Activated CD4-positive, alpha-beta T cell treated with anti-CD3 and anti-CD28 coated beads, Interleukin-2, Interleukin-6, amounts not matched to agents 100 ng/mL and 50 ng/mL, durations not matched to agents 16 hours and 8 hours (primary cell): ENCODE results near the gene GBGT1.
"Not testable (repeated sequence)": the region's sequence is repeated elsewhere in the genome, so short reads cannot be mapped to it uniquely, and the experiment has no call there.

ENCODE experiments used
- DNase-seq: peaks from one replicate; pipeline ENCODE4 v3.0.0-alpha.2; 2020

GBGT1 gene

DNA sequence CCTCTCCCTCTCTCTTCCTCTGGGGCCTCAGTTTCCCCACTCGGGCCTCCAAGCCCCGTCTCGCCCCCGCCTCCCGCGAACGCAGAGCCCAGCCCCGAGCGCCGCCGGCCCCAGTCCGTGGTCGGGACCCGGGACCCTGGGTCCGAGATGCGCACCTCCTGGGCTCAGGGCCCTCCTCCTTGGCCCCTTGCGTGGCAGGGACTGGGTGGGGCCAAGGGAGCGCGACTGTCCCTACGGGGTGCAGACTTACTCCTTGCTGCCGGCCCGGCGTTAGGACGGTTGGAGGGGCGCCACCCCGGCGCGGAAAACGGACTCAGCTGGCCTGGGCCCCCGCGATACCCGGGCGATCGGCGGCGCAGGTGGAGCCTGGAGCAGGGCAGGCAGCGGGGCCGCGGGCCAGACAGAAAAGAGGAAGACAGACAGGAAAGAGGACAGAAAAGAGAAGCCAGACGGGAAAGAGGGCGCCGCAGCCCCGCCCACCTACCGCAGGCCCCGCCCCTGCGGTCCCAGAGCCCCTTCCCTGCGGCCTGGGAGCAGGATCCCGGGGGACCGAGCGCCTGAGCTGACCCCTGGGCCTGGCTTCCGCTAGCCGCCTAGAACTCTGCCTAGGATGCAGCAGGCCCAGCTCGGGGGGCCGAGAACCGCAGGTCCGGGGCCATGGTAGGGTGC is at the start of gene GBGT1:
GBGT1 (minus strand) TSS at position 411 of the 669 bp plus-strand sequence. CDS start 1,502 bp downstream, outside the sequence.
- DNase-seq: peak; percentile 35

DNA sequence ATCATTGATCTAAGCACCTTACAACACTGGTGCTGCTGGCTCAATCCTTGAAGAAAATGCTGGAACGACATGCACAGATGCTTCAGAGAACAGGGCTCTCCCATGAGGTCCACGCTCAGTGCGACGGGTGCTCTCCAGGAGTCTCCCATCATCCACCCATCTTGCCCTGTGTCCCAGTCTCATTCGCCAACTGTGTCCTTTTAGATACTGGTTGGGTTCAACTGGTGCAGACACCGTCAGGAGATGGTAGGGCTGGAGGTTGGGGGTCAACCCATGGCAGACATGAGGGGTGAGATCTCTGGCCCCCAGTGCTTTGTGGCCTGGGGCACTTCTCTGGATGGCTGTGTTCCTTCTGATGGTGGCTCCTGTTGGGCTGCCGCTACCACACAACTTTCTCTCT is 46.9 kb upstream of the GBGT1 start:
- no peak for DNase-seq

DNA sequence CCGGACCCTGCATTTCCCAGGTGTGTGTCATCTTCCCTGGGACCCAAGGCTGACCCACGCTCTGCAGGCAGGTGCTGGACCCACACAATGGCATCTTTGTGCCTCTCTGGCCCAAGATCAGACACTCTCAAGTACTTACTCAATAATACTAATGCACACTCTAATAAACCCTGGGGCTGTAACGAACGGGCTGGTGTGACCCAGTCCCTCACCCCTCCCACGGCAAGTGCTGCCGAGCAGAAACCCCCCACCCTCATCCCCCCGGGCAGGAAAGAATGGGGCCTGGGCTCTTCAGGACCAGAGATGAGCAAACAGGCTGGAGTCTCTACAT is 46.5 kb upstream of the GBGT1 start:
- DNase-seq: no peak

DNA sequence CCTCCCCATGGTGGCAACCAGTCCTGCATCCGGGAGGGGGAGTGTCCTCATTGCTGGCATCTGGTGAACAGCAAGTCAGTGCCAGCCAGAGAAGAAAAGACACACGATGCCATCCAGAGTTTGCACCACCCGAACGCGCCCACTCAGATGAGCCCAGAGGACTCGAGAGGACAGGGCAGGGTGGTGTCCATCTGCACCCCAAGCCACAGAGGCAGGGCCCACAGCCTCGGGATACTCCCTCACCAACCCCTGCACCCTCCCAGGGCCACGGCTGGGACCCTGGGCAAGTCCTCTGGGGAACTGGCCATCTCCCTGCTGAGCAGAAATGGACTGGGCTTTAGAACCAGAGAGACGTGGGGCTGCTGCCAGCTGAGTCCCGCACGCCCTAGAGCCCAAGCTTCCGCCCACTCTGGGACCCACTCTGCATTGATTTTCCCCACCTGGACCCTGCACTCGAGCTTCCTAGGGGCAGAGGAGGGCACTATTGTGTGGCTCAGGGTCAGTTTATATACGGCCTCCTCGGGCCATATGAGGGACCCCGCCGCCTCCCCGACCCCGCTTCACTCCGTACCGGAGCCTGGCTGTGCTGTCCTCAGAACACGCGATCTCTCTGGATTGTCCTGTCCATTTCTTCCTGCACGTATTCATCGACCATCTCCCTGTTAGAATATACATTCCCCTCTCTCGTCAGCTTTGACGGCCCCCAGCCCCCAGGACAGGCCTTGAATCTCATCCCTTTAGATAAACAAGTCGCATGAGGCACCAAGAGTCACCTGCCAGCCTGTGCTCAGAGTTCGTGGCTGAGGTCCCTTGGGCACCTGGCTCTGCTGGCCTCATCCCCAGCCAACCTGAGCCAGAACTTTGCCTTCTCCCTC is 45.9 kb upstream of the GBGT1 start:
- not testable (repeated sequence) for DNase-seq

DNA sequence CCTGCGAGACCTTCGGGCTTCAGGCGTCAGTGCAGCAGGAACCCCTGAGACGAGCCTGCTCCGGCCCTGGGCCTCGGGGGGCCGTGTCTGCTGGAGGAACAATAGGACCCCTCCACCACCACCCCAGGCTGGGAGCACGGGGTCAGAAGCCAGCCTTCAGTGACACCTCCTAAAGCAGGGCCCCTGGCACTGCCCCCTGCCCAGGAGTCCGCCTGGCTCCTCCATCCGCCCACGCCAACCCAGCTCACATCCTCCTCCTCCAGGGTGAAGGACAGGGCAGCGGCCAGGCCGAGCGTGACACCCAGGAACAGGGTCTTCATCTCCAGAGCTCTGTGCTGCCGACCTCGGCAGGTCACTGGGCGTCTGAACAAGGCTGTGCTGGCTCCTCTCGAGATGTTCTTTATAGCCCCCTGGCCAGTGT is 45.2 kb upstream of the GBGT1 start, which contains the start of gene OBP2B:
OBP2B (minus strand) TSS at position 371 of the 421 bp plus-strand sequence; CDS start at position 320, 51 bp downstream.
- not testable (repeated sequence) for DNase-seq

DNA sequence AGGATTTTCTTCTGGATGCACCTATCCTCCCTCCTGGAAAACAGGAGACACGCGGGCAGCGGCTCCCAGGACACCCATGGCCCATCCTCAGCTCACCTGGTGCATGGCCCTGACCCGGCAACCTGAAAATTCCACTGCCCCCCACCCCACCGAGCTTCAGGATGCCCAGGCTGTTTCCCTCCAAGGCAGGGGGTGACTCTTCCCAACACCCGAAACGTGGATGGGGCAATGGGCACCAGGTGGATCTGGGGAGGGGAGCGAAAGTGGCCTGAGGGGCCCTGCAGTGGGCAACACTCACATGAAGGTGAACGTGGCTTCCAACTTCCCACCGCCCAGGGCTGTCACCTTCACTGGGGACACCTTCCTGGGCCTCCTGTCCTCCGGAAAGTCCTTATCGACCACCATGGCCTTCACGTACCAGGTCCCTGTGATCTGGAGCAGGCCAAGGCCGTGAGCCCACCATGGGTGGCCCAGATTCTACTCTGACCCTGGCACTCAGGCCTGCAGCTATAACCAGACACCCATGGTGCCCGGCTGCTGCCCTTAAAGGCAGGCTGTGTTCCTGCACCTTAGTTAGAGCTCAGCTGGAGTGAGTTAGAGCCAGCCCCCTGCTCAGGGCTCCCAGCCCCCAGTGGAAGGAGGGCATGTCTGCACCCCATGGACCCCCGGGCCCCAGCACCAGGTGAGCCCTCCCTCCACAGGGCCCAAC is 44.6 kb upstream of the GBGT1 start:
- DNase-seq: not testable (repeated sequence)

DNA sequence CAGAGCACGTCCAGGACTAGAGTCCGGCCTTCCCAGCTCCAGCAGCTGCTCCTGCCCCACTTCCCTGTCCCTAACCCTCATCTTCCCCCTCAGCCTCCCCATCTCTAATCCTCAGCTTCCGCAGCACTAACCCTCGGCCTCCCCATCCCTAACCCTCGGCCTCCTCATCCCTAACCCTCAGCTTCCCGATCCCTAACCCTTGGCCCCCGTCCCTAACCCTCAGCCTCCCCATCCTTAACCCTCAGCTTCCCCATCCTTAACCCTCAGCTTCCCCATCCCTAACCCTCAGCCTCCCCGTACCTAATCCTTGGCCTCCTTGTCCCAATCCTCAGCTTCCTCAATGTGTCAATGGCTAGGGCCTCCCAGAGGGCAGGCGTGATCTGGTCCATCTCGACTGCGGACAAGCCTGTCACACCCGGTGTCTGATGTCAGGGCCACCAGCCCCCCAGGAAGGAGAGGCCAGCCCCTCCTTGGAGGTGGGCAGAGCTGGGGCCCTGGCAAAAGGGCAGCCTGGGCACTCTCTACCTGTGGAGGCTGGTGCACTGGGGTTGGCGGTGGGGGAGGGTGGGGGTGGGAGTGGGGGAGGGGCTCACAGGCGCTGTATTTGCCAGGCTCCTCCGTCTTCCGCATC is 43.9 kb upstream of the GBGT1 start:
- DNase-seq: no peak

DNA sequence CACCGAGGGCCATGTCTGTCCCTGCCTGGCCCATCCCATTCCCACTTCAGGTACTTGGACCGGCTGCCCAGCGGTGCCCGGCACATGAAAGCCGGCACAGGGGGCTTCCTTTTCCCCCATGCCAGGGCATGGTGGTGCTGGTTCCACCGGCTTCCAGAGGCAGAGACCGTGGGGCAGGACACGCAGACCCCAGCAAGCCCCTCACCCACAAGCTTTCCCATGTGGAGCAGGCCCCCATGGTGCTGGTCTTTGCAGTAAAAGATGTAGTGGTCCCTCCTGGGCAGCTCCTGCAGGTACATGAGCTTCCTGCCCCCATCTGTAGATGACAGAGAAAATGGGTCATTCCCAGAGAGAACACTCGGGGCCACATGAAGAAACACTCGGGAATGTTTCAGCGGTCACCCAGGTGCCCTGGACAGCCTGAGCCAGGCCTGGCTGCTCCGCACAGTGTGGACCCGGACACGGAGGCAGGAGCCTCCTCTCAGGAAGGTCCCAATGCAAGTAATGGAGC is 43.4 kb upstream of the GBGT1 start:
- DNase-seq: no peak

DNA sequence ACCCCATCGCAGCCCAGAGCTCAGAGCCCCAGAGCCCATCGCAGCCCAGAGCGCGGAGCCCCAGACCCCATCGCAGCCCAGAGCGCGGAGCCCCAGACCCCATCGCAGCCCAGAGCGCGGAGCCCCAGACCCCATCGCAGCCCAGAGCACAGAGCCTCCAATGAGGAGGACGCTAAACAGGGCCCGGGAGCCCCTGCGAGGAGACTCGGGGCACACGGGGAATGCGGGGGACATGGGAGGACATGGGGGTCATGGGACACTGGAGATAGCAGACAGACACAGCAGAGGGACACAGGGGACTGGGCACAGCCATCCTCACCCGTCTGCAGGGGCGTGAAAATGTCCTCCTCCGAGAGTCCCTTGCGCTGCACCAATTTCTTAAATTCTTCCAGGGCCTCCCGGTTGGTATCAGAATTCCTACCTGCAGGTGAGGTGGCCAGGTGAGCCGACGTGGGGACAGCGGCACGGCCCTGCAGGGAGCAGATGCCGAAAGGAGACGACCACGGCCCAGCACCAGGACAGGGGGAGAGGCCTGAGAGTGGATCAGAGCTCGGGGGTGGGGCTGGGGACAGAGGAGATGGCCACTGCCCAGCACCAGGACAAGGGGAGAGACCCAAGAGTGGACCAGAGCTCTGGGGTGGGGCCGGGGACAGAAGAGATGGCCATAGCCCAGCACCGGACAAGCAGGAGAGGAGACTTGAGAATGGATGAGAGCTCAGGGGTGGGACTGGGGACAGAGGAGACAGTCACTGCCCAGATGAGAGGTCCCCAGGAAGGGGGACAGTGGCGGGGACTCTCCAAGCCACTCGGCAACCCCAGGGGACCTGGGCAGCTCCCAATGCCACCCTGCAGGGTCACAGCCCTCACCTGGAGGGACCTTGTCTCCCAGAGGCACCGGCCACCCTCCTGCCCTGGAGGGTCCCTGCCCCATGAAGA is 42.5 kb upstream of the GBGT1 start:
- DNase-seq: no peak

DNA sequence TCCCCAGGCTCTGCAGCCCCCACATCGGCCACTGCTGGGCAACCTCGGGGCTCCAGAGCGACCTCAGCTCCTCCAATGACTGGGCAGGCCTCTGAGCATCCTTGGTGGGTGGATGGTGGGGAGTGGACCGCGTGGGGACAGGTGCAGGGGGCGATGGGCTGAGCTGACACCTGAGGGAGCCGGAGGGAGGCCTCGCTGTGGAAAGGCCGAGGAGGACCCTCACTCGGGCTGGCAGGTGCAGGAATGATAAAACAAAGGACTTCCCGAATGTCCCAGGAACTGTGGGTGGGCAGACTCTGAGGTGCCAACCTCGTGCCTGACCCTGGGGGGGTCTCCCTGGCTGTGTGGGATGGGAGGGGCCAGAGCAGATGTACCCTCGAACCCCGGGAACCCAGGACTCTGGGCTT is 41.8 kb upstream of the GBGT1 start:
- not testable (repeated sequence) for DNase-seq

DNA sequence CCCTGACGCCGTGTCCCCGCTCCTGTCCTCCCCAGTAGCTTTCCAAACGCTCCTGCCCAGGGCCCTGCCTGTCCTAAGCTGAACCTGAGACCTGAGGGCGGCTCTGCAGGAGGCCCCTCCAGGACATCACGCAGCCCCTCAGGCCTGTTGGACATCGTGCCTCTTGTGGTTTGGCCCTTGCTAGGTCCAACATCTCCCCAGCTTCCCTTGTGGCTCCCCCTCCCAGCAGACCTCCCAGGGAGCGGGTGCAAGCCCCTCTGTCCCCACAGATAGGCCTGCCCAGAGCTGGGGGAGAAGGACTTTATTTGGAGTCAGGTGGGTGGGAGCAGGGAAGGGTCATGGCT is 41.3 kb upstream of the GBGT1 start:
- DNase-seq: no peak

DNA sequence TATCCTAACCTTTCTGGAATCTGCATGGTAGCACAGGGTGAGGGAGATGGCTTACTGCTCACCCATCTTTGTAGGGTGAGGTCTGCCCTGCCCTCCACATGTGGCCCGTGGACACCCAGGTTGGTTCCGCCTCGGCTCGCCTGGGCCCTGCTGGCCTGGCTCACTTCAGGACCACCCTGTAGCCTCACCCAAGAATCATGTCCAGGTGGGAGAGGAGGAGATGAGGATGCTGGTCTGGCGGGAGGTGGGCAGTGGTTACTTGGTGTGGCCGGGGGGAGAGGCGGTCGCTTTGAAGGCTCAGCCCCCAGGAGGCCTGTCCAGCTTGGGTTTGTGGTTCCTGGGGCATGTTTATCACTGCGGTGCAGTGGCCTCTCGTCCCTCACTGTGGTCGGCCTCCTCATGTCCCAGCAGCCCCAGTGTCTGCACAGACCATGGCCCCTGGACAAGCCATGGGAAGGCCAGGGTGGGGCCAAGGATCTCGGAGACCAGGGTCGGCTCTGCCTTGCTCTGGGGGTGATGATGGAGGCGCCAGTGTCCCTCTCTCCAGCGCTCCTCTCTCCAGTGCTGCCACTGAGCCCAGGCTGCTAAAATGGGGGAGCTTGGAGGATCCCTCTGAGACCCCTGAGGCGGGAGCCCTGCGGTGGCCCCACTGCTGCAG is 40.8 kb upstream of the GBGT1 start:
- DNase-seq: no peak

DNA sequence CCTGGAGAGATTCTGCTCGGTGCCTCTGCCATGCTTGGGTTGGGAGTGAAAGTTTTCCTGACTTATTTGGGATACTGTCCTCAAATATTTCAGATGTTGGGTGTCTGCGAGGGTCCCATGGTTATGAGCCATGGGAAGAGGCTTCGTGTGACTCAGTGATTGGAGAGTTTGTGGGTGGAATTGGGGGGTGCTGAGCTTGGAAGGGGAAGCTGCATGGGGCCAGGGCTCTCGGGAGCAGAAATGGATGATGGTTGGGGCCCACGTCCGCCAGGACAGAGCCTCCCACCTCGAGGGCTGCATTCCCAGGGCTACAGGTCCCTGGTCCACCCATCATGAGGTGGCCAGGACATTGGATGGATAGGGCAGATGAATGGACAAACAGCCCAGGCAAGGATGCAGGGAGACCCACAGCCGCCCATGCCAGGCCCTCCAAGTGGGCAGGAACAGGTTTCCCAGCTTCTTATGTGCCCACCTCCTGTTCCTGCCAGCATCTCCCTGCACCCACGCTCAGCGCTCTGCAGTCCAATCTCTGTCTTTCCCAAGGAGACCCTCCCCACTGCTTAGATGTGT is 39.9 kb upstream of the GBGT1 start:
- DNase-seq: no peak

DNA sequence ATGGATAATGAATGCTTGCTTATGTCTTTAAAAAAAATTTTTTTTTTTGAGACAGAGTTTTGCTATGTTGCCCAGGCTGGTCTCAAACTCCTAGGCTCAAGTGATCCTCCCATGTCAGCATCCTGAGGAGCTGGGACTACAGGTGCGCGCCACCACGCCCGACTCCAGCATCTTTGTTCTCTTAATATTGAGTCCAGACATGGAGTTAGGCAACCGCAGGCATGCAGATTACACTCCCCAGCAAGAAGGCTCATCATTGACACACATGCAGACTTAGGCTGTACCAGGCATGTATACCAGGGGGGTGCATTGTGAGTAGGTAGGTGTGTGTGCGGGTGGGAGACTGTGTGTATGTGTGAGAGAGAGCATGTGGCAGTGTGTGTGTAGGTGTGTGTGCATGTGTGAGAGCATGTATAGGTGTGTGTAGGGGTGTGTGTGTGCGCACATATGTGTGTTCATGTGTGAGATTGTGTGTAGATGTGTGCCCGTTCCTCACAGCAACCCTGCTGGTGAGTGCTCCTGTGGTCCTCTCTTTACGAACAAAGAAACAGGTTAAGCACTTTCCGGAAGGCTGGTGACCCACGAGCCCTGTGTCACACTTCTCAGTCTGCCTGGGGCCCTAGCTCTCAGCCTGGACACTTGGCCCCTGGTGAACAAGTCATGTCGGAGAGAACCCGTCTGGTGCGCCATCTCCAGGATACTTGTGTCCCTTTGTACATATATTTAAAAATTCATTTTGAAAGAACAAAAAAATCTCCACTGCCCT is 39.2 kb upstream of the GBGT1 start:
- DNase-seq: no peak

DNA sequence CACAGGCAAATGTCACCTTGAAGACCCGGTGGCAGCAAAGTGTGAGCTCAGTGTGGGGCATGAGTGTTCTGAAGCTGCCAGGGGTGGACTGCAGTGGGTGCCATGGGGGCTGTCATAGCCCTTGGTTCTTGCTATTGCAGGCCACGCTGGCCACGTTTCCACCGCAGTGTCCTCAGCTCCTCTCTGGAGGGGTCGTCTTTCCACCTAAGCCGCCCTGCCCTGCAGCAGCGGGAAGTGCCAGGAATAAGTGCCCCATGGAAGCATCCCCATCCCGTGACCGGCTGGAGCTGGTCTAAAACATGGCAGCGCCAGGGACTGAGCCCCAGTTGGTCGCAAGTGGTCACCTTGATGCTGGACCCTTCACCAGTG is 38.4 kb upstream of the GBGT1 start:
- DNase-seq: no peak

DNA sequence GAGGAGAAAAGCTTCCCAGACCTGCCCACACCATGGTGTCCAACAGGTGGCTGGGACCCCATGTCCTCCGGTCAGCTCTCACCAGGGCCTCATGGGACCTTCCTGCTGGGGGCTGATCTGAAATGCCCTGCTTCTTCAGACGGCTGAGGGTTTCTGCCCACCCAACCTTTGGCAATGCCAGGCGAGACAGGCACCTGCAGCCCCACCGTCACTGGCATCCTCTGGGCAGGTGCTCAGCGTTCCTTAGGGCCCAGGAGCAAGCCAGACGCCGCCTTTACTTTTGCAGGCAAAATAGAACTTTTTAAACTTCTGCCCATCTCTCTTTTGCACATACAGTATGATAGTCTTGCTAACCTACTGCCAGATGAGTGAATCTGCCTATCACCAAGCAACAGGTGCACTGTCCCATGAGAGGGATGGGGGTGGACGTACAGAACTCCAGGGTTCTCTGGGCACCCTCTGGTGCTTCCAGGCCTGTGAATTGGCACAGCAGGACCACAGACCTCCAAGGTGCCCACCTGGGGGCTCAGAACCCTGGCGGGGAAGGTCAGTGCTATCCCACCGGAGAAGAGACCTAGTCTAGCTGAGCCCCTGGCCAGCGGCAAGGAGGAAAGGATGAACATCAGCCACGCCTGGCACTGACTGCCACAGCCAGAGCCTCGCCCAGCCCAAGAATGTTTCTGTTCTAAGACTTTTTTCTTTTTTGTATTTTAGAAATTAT is 37.9 kb upstream of the GBGT1 start:
- DNase-seq: no peak

DNA sequence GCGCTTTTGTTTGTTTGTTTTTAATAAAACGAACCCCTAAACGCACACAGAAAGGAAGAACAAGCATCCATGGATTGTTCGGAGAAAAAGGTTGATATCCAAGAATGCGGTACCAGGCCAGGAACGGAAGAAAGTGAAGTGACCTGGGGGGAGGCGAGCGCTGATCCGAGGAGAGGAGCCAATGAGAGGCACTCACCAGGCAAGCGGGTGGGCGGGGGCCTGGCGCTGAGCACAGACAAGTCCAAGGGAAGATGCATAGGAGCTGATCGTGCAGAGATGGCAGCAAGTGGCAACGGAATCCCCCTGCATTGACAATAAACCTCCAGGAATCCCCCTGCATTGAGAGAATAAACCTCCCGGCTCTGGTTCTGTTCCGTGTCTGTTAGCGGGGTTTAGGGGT is 36.9 kb upstream of the GBGT1 start:
- no peak for DNase-seq

DNA sequence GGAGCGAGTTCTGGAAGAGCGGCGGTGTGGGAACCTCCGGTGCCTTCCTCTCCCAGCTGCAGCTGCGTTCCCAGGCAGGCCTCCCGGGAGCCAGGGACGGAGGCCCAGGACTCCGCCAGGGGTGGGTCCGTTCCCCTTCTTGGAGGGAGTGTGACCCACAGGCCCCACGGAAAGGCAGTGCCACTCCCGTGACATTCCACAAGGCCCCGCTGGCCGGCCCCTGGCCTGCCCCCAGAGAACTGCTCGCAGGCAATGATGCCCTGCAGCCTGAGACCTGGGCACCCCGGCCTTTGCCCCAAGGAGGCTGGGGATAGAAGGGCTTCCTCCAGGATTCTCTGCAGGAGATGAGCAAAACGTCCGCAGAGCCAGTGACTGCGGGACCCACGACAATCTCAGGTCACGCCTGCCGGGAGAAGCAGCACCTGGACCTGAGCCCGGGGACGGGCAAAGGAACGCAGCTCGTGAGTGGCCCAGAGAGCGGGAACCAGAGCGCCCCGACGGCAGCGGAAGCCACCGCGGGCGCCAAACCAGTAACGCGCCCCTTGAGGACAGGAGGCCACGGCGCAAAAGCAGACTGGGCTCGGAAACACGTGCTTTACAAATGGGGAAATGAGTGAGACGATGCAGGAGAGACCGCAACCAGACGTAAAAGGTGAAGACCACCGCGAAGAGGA is 36.1 kb upstream of the GBGT1 start:
- peak; percentile 45 for DNase-seq

DNA sequence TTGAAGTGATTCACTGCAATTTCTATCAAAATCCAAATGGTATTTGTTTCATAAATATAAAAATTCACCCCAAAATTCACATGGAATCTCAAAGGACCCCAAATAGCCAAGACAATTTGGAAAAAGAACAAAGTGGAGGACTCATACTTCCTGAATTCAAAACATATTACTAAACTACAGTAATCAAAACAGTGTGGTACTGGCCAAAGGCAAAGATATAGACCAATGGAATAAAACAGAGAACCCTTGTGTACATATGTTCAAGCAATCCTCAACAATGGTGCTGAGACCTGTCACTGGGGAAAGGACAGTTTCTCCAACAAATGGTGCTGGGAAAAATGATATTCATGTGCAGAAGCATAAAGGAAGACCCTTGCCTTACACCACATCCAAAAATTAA is 31.3 kb upstream of the GBGT1 start:
- DNase-seq: no peak
